OCI-LY7 (cell line): ENCODE data around the gene ZFHX3.

Experiments used
- CTCF ChIP-seq: fragments of 200-600 bp; sonication (generic); conservative IDR thresholded peaks from 2 replicates; pipeline ENCODE4 v1.5.1; 2014; ENCODE audit warnings: mild to moderate bottlenecking, antibody characterized with exemption, low read length, moderate library complexity, mixed read lengths
- EZH2phosphoT487 ChIP-seq: fragments of 200-600 bp; sonication (generic); IDR thresholded peaks from 2 replicates; pipeline ENCODE4 v1.6.1; 2018; ENCODE audit warnings: low read depth, borderline replicate concordance, mild to moderate bottlenecking, mixed run types, antibody characterized with exemption, low read length, moderate library complexity, mixed read lengths

DNA sequence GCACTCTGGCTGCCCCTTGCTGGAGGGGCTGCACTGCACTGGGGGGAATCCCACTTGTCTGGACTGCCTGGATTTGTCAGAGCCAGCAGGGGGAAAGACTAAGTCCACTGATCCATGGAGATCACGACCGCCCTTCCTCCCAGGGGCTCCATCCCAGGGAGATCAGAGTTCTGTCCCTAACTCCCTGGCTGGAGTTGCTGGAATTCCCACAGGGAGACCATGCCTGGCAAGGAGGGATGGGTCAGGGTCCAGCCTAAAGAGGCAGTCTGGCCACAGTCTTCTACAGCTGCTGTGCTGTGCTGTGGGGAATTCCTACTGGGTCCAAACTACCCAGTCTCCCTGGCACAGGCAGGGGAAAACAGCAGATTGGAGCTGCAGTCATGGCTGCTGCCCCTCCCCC is 311.9 kb downstream of the ZFHX3 start:
- no peak for TF ChIP-seq CTCF
- TF ChIP-seq EZH2phosphoT487 = no peak
